CD4-positive, alpha-beta memory T cell (primary cell): Measurements from ENCODE around the gene C17orf114.

Experiments
- CTCF ChIA-PET: fragments of 350-600 bp; sonication (Branson Sonifier 250); formaldehyde crosslinking; loops from one replicate; lab custom pipeline; 2021; ENCODE audit warnings: inconsistent platforms; ENCODE audit not compliant: partially characterized antibody; lab: Charles Lee
- POLR2A ChIA-PET: fragments of 350-600 bp; sonication (Branson Sonifier 250); formaldehyde crosslinking; loops from one replicate; lab custom pipeline; 2021; ENCODE audit not compliant: partially characterized antibody; lab: Charles Lee
- DNase-seq, 5 donors: peaks; one replicate each; pipeline versions ENCODE4 v3.0.0 to v3.0.0-alpha.2; 2020 to 2022; ENCODE audit warnings: mixed read lengths in 1 of 5
- H3K27ac ChIP-seq: one replicate; pipeline ENCODE4 v1.7.0; 2013; ENCODE audit warnings: low read depth, low read length
- H3K27me3 ChIP-seq: 2 replicates; pipeline ENCODE4 v1.7.0; 2013; ENCODE audit warnings: mild to moderate bottlenecking, low read length, moderate library complexity; ENCODE audit not compliant: insufficient read depth
- H3K36me3 ChIP-seq: 2 replicates; pipeline ENCODE4 v1.7.0; 2013; ENCODE audit warnings: mild to moderate bottlenecking, low read length, moderate library complexity; ENCODE audit not compliant: insufficient read depth
- H3K4me1 ChIP-seq: 2 replicates; pipeline ENCODE4 v1.7.0; 2013; ENCODE audit warnings: mild to moderate bottlenecking, low read length, moderate library complexity; ENCODE audit not compliant: insufficient read depth
- H3K4me3 ChIP-seq, 2 donors: one replicate each; pipeline ENCODE4 v1.7.0; 2013; ENCODE audit warnings: low read length in 2 of 2, mild to moderate bottlenecking in 1 of 2
- H3K9me3 ChIP-seq, 2 donors: one replicate each; pipeline ENCODE4 v1.7.0; 2013; ENCODE audit warnings: low read length in 2 of 2, control low read depth in 1 of 2; ENCODE audit not compliant: control insufficient read depth in 1 of 2
- H3K27ac Mint-ChIP-seq, 7 donors: one replicate each; pipeline ENCODE4 v1.8.0; 2020 to 2021; ENCODE audit warnings: mixed read lengths in 7 of 7, mild to moderate bottlenecking in 6 of 7, inconsistent platforms in 3 of 7, moderate library complexity in 3 of 7
- H3K27me3 Mint-ChIP-seq, 2 donors: one replicate each; pipeline ENCODE4 v1.8.0; 2020 to 2021; ENCODE audit warnings: mixed read lengths in 2 of 2
- H3K36me3 Mint-ChIP-seq, 2 donors: one replicate each; pipeline ENCODE4 v1.8.0; 2020 to 2021; ENCODE audit warnings: mixed read lengths in 2 of 2, inconsistent platforms in 1 of 2, mild to moderate bottlenecking in 1 of 2
- H3K4me1 Mint-ChIP-seq, 4 donors: one replicate each; pipeline ENCODE4 v1.8.0; 2020 to 2021; ENCODE audit warnings: mixed read lengths in 4 of 4, mild to moderate bottlenecking in 1 of 4
- H3K4me3 Mint-ChIP-seq, 8 donors: one replicate each; pipeline ENCODE4 v1.8.0; 2020 to 2021; ENCODE audit warnings: mixed read lengths in 8 of 8, mild to moderate bottlenecking in 7 of 8, moderate library complexity in 6 of 8, inconsistent platforms in 3 of 8
- H3K9me3 Mint-ChIP-seq, 8 donors: one replicate each; pipeline ENCODE4 v1.8.0; 2020 to 2021; ENCODE audit warnings: mixed read lengths in 8 of 8, mild to moderate bottlenecking in 5 of 8, inconsistent platforms in 3 of 8, moderate library complexity in 1 of 8
- intact Hi-C: fragments of 100-400 bp; cut with micrococcal nuclease; formaldehyde crosslinking; loops from one replicate; pipeline ENCODE4 v1.15.1; 2023

The C17orf114 gene

GRCh38 chr17:4837471-4838308 lies 35.6 kb upstream of the C17orf114 start:
- Histone ChIP-seq H3K4me1 (peaks cover 62% of the 10 kb centered on the region), H3K9me3 (no peaks in the 10 kb centered on the region), H3K27ac (no peak overlapping the region), H3K36me3 (peaks cover 3% of the 10 kb centered on the region), H3K27me3 (no peaks in the 10 kb centered on the region), H3K4me3 (no peak overlapping the region)
- Mint-ChIP-seq H3K36me3 (peaks cover 10 to 15% of the 10 kb centered on the region in 2 donors), H3K4me3 (peak overlapping the region in 3 of 8 donors; percentile 24 to 40 (median 36)), H3K27ac (peak overlapping the region in 4 of 7 donors; percentile 3 to 49 (median 28)), H3K9me3 (no peaks in the 10 kb centered on the region), H3K27me3 (no peaks in the 10 kb centered on the region), H3K4me1 (peaks cover 59 to 79% (median 68%) of the 10 kb centered on the region in 4 donors)
- ChIA-PET CTCF (interaction anchor here (1.0 to 1.4 kb wide), 3 partner anchors 43 to 128 kb away, joined by 3 to 5 read pairs (median 4); no protein-coding TSS in a partner anchor), POLR2A (interaction anchor here (1.0 to 1.3 kb wide), 3 partner anchors 31 to 103 kb away, joined by 4 to 5 read pairs (median 4); partner anchors contain the start of genes PLD2, PSMB6, RNF167 and SLC25A11)
- intact Hi-C loops: loop anchor here (10.0 kb wide), 1 partner anchor 47 kb away; no protein-coding TSS in a partner anchor
- DNase-seq: no peak

GRCh38 chr17:4836221-4836620 lies 34.1 kb upstream of the C17orf114 start:
- Mint-ChIP-seq H3K4me1 (peaks cover 48 to 70% (median 61%) of the 10 kb centered on the region in 4 donors), H3K27ac (peak overlapping the region; percentile 73 to 97 (median 87)), H3K36me3 (peaks cover 10 to 15% of the 10 kb centered on the region in 2 donors), H3K4me3 (peak overlapping the region; percentile 27 to 97 (median 94)), H3K27me3 (no peaks in the 10 kb centered on the region), H3K9me3 (no peaks in the 10 kb centered on the region)
- Histone ChIP-seq H3K4me3 (no peak overlapping the region), H3K4me1 (peaks cover 58% of the 10 kb centered on the region), H3K9me3 (no peaks in the 10 kb centered on the region), H3K27ac (peak overlapping the region; percentile 84), H3K27me3 (no peaks in the 10 kb centered on the region), H3K36me3 (peaks cover 3% of the 10 kb centered on the region)
- DNase-seq: no peak
- intact Hi-C loops: loop anchor here (10.0 kb wide), 1 partner anchor 49 kb away; no protein-coding TSS in a partner anchor
- ChIA-PET POLR2A (interaction anchor here (0.6 to 4.3 kb wide), 8 partner anchors 17 to 126 kb away, joined by 3 to 25 read pairs (median 3); partner anchors contain the start of genes ARRB2, GLTPD2 and PLD2), CTCF (interaction anchor here (2.6 kb wide), 1 partner anchor 47 kb away, joined by 14 read pairs; the partner anchor contains the start of gene GLTPD2)

GRCh38 chr17:4834681-4835020 lies 32.5 kb upstream of the C17orf114 start:
- Histone ChIP-seq H3K27me3 (no peaks in the 10 kb centered on the region), H3K27ac (peak overlapping the region; percentile 84), H3K36me3 (peaks cover 3% of the 10 kb centered on the region), H3K4me3 (peak overlapping the region; percentile 55 to 77), H3K9me3 (no peaks in the 10 kb centered on the region), H3K4me1 (peaks cover 42% of the 10 kb centered on the region)
- POLR2A ChIA-PET: interaction anchor here (0.6 to 4.3 kb wide), 7 partner anchors 8 to 133 kb away, joined by 3 to 25 read pairs (median 8); partner anchors contain the start of genes ARRB2, GLTPD2, PLD2 and SPAG7
- intact Hi-C loops: loop anchor here (5.0 to 10.0 kb wide), 2 partner anchors 37 to 50 kb away; partner anchors contain the start of gene PSMB6
- CTCF ChIA-PET: interaction anchor here (0.8 to 2.6 kb wide), 4 partner anchors 27 to 125 kb away, joined by 3 to 14 read pairs (median 5); partner anchors contain the start of genes ARRB2, GLTPD2, PLD2 and PSMB6
- peak overlapping the region; percentile 73 to 97 (median 95) for H3K27ac Mint-ChIP-seq
- peaks cover 35 to 55% (median 46%) of the 10 kb centered on the region in 4 donors for H3K4me1 Mint-ChIP-seq
- peak overlapping the region; percentile 84 to 97 (median 94) for H3K4me3 Mint-ChIP-seq
- H3K36me3 Mint-ChIP-seq: peaks cover 10 to 13% of the 10 kb centered on the region in 2 donors
- DNase-seq: no peak
- H3K9me3 Mint-ChIP-seq: no peaks in the 10 kb centered on the region
- H3K27me3 Mint-ChIP-seq: no peaks in the 10 kb centered on the region

GRCh38 chr17:4833941-4834680 lies 32.0 kb upstream of the C17orf114 start:
- DNase-seq: peak in 1 of 5 donors; percentile 14
- ChIA-PET CTCF (interaction anchor here (0.8 to 2.6 kb wide), 4 partner anchors 27 to 124 kb away, joined by 3 to 14 read pairs (median 5); partner anchors contain the start of genes ARRB2, GLTPD2, PLD2 and PSMB6), POLR2A (interaction anchor here (0.5 to 4.3 kb wide), 10 partner anchors 8 to 133 kb away, joined by 3 to 25 read pairs (median 6); partner anchors contain the start of genes ARRB2, GLTPD2, PLD2 and SPAG7)
- no peaks in the 10 kb centered on the region for H3K9me3 Mint-ChIP-seq
- H3K4me1 ChIP-seq: peaks cover 36% of the 10 kb centered on the region
- peaks cover 3% of the 10 kb centered on the region for H3K36me3 ChIP-seq
- H3K27me3 Mint-ChIP-seq: no peaks in the 10 kb centered on the region
- peaks cover 6 to 7% of the 10 kb centered on the region in 2 donors for H3K36me3 Mint-ChIP-seq
- intact Hi-C loops: loop anchor here (1.0 to 10.0 kb wide), 4 partner anchors 27 to 124 kb away; partner anchors contain the start of genes ARRB2, PLD2 and PSMB6
- no peaks in the 10 kb centered on the region for H3K27me3 ChIP-seq
- H3K4me3 Mint-ChIP-seq: peak overlapping the region; percentile 84 to 97 (median 94)
- H3K27ac Mint-ChIP-seq: peak overlapping the region; percentile 73 to 97 (median 95)
- H3K9me3 ChIP-seq: no peaks in the 10 kb centered on the region
- H3K4me1 Mint-ChIP-seq: peaks cover 30 to 49% (median 40%) of the 10 kb centered on the region in 4 donors
- H3K27ac ChIP-seq: peak overlapping the region; percentile 84
- H3K4me3 ChIP-seq: peak overlapping the region; percentile 55 to 77

GRCh38 chr17:4833178-4833940 lies 31.2 kb upstream of the C17orf114 start, which contains the start of gene MINK1:
MINK1 (plus strand) TSS chr17:4833340; CDS start chr17:4833584, 244 bp downstream.
- no peaks in the 10 kb centered on the region for H3K9me3 ChIP-seq
- ChIA-PET POLR2A (interaction anchor here (0.6 to 4.3 kb wide), 9 partner anchors 10 to 448 kb away, joined by 3 to 25 read pairs (median 4); partner anchors contain the start of genes ARRB2, GLTPD2, PLD2 and SPAG7), CTCF (interaction anchor here (1.3 to 1.4 kb wide), 2 partner anchors 26 to 123 kb away, joined by 5 read pairs; partner anchors contain the start of genes ARRB2 and PLD2)
- peak within 1 kb of the TSS; percentile 90 to 99 (median 97) for H3K27ac Mint-ChIP-seq
- H3K27me3 ChIP-seq: no peaks in the 10 kb centered on the region
- peaks cover 6 to 7% of the 10 kb centered on the region in 2 donors for H3K36me3 Mint-ChIP-seq
- H3K4me1 ChIP-seq: peaks cover 34% of the 10 kb centered on the region
- intact Hi-C loops: loop anchor here (1.0 to 10.0 kb wide), 4 partner anchors 26 to 123 kb away; partner anchors contain the start of genes ARRB2, PLD2 and PSMB6
- no peaks in the 10 kb centered on the region for H3K9me3 Mint-ChIP-seq
- no peaks in the 10 kb centered on the region for H3K27me3 Mint-ChIP-seq
- DNase-seq: peak; percentile 89 to 92 (median 89)
- H3K4me3 ChIP-seq: peak within 1 kb of the TSS; percentile 55 to 77
- peaks cover 27 to 46% (median 39%) of the 10 kb centered on the region in 4 donors for H3K4me1 Mint-ChIP-seq
- H3K27ac ChIP-seq: peak within 1 kb of the TSS; percentile 84
- H3K4me3 Mint-ChIP-seq: peak within 1 kb of the TSS; percentile 92 to 97 (median 96)
- peaks cover 3% of the 10 kb centered on the region for H3K36me3 ChIP-seq
